ENCODE results near the gene ZNF443.
"Not testable (repeated sequence)": the region's sequence is repeated elsewhere in the genome, so short reads cannot be mapped to it uniquely, and the experiment has no call there.

The ZNF443 gene

DNA sequence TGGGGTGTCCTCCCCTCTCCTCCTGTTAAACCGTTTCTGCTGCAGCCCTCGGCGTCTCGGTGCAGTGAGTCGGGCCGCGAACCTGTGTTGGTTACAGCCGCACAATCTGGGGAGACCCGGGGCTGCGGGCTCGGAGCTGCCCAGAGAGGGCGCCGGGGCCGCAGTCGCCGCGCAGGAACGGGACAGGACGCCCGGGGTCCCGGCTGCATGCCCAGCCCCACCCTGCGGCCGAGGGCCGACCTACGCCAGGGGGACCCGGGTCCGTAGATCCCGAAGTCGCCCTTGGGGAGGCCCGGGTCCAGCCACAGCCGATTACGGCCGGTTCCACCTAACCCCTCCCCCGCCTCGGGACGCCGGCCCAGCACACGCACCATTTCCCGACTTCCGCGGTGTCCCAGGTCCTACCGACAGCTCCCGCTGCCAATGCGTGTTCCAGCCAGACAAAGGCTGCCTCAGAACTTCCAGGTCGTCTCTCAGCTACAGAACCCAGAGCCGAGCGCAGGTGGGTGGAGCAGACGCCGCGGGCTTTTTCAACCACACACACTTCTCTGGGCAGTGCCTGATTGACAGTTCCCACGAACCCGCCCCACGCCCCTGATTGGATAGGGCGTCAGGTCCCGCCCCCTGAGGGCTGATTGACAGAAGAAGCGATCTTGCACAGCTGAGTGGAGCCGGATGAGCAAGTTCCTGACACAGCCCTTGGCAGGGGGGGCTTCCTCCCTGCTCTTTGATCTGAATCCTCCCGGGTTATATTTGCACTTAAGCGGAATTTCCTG lies at the start of gene ZNF443:
Gene ZNF443 (minus strand): TSS at position 481 of the 776 bp plus-strand sequence. CDS start 107 bp downstream, at position 374.
- peak; percentile 100 for ATAC-seq

DNA sequence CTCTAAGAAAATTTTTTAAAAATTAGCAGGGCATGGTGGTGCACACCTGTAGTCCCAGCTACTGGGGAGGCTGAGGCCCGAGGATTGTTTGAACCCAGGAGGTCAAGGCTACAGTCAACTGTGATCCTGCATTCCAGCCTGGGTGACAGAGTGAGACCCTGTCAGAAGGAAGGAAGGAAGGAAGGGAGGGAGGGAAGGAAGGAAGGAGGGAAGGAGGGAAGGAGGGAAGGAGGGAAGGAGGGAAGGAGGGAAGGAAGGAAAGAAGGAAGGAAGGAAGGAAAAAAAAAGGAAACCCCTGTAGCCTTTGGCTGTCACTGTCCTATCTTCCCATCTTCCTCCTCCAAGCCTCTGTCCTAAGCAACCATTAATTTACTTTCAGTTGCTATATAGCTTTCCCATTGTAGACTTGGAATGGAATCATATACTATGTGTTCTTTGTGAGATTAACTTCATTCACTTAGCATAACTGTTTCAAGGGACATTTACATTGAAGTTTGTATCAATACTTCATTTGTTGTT lies 45.5 kb upstream of the ZNF443 start:
- not testable (repeated sequence) for ATAC-seq

DNA sequence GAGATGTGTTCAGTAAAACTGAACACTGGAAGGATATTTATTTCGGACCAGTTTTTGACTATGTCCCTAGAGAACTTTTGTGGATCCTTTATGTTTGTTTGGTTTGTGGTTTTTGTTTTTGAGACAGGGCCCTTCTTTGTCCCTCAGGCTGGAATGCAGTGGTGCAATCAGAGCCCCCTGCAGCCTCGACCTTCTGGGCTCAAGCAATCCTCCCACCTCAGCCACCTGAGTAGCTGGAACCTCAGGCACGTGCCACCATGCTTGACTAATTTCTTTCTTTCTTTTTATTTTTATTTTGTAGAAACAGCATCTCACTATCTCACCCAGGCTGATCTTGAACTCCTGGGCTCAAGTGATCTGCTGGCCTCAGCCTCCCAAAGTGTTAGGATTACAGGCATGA lies 44.8 kb upstream of the ZNF443 start:
- no peak for ATAC-seq

DNA sequence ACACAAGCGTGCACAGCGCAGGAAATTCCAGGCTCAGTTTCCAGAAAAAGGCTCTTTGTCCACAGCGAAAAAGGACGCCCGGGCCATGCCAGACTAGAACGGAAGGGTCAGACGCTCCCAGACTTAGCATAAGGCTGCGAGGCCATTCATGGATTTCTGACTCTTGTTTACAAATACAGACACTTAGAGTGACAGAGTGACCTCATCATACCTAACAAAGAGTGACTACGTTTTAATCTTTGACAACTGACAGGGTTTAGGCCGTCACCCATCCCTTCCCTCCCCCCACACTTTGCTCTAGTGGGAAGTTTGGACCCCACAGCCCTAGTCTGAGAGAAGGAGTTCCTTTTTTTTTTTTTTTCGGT lies 44.2 kb upstream of the ZNF443 start:
- no peak for ATAC-seq

DNA sequence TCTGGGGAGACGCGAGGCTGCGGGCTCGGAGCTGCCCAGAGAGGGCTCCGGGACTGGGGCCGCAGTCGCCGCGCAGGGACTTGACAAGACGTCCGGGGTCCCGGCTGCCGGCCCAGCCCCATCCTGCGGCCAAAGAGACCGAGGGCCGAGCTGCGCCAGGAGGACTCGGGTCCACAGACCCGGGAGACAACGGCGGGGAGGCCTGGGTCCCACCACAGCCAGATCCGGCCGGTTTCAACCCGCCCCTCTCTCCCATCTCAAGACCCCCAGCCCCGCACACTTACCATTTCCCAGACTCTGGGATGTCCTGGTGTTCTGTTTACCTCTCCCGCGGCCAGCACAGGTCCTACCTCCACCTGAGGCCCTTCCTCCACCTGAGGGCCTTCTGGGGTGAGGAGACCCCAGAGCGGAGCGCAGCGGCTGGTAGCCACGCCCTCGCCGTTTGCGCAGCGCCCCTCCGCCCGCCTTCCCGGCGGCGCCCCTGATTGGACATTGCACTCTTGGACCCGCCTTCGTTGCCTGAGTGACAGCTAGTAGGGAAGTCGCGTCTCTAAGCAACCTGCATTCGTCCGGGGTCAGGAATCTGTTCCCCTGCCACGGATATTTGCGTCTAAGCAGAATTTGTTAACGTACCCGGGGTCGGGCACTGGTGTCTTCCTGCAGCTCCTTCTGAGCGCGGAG lies 43.7 kb upstream of the ZNF443 start, which contains the start of gene ZNF709:
Gene ZNF709 (minus strand): TSS at position 446 of the 681 bp plus-strand sequence. CDS start 159 bp downstream, at position 287.
- peak; percentile 99 for ATAC-seq

DNA sequence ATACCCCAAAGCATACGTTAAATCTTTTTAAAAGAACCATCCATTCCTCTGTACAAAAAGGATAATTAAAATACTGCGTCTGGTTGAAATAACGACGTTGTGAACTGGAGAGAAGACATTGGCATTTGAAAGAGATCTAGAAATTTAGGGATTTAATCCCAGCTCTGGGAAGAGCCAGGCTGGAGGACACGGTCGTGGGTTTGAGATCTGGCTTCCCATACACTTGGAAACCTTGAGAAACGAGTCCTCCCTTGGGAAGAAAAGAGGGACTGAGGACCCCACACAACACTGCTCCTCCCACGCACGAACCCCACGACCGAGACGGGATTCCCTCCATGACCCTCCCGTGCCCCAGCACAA lies 43.2 kb upstream of the ZNF443 start:
- no peak for ATAC-seq

DNA sequence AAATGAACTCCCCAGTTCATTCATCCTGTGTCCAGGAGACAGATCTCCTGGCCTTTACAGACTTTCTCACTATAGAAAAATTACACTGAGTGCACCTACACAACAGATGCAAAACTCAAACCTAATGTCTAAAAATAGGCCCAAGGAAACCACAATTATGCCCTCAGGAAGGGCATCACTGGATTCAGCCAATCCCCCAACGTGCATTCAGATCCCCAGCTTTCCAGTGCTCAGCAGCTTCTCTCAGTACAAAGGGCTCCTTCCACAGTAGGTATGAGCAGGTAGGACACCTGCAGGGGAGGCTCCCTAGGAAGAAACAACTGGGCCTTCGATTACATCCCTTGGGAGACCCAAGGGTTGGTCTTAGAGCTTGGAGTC lies 41.7 kb upstream of the ZNF443 start:
- no peak for ATAC-seq

DNA sequence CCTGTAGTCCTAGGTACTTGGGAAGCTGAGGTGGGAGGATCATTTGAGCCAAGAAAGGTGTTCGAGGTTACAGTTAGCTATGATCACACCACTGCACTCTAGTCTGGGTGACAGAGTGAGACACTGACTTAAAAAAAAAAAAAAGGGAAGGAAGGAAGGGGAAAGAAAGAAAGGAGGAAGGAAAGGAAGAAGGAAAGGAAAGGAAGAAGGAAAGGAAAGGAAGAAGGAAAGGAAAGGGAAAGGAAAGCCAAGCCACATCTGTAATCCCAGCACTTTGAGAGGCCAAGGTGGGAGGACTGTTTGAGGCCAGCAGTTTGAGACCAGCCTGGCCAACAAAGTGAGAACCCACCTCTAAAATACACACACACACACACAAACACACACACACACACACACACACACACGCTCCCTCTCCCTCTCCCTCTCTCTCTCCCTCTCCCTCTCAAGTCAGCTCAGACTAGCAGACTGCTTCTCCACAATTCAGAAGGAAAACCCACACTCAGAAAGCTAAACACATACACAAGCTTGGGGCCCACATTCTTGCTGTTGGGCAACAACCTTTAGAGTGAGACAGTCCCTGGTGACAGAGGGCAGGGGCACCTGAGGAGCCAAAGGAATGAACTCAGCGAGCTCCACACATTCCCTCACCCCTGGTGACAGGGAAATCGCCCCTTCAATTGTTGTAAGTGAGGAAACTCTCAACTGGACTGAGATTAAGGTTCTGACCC lies 41.1 kb upstream of the ZNF443 start:
- ATAC-seq, result no peak

DNA sequence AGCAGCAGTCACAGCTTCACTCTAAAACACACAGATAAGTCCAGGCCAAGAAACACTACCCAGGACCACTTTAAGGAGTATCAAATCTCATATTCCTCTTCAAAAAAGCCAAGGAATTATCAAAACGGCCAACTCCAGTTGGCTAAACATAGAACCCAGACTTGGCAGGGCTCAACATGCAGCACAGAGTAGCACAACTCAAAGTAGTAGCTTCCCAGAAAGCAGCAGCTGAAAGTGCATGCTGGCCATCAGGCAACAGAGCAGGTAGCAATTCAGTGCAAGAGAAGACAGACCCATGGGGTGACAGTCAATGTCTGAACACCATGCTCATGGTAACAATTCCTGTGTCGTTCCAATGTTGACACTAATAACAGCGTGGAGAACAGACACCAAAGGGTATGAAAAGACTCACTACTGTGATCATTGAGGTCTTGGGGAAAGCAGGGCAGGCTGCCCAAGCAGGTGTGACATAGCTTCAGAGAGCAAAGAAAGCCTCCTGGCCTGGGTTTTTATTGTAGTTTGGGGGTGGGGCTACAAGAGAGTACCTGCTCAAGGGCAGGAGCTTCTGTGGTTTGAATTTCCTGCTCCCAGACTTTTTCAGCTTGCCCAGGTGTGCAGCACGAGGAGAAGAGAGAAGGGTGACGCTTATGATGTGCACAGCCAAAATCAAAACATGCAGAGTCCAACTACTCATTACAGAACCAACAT lies 37.6 kb upstream of the ZNF443 start:
- no peak for ATAC-seq

DNA sequence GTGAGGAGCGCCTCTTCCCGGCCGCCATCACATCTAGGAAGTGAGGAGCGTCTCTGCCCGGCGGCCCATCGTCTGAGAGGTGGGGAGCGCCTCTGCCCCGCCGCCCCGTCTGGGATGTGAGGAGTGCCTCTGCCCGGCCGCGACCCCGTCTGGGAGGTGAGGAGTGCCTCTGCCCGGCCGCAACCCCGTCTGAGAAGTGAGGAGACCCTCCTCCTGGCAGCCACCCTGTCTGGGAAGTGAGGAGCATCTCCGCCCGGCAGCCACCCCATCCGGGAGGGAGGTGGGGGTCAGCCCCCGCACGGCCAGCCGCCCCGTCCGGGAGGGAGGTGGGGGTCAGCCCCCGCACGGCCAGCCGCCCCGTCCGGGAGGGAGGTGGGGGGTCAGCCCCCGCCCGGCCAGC lies 26.8 kb upstream of the ZNF443 start:
- not testable (repeated sequence) for ATAC-seq

DNA sequence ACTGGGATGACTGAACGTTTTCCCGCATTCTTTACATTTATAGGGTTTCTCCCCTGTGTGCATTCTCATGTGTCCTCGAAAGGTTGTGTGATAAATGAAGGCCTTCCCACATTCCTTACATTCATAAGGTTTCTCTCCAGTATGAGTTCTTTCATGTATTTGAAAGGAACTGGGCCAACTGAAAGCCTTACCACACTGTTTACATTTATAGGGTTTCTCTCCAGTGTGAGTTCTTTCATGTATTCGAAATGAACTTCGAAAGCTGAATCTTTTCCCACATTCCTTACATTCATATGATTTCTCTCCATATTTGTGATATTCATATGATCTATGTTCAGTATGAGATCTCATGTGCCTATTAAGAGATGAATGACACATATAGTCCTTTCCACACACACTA lies 24.4 kb upstream of the ZNF443 start:
- no peak for ATAC-seq

DNA sequence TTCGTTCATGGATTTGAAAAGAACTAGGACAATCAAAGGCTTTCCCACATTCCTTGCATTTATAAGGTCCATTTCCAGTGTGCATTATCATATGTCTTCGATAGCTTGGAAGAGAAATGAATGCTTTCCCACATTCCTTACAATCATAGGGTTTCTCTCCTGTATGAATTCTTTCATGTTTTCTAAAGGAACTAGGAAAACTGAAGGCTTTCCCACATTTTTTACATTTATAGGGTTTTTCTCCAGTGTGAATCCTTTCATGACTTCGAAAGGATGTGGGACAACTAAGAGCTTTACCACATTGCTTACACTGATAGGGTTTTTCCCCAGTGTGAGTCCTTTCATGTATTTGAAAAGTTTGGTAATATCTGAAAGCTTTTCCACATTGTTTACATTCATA lies 23.9 kb upstream of the ZNF443 start:
- no peak for ATAC-seq

DNA sequence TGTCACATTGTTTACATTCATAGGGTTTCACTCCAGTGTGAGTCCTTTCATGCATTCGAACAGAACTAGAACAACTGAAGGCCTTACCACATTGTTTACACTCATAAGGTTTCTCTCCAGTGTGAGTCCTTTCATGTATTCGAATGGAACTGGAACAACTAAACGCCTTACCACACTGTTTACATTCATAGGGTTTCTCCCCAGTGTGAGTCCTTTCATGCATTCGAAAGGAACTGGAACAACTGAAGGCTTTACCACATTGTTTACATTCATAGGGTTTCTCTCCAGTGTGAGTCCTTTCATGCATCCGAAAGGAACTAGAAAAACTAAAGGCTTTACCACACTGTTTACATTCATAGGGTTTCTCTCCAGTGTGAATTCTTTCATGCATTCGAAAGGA lies 23.3 kb upstream of the ZNF443 start:
- not testable (repeated sequence) for ATAC-seq

DNA sequence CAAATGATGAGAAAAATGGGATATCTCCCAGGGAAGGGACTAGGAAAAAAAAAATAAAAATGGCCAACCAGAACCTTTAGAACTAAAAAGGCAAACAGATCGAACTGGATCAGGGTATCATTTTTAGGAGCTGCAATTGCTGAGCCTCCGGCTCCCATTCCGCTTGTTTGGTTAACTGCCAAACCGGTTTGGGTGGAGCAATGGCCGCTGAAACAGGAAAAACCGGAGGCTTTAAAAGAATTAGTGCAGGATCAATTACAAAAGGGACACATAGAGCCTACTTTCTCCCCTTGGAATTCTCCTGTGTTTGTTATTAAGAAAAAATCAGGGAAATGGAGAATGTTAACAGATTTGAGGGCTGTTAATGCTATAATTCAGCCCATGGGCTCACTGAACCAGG lies 12.7 kb upstream of the ZNF443 start:
- no peak for ATAC-seq

DNA sequence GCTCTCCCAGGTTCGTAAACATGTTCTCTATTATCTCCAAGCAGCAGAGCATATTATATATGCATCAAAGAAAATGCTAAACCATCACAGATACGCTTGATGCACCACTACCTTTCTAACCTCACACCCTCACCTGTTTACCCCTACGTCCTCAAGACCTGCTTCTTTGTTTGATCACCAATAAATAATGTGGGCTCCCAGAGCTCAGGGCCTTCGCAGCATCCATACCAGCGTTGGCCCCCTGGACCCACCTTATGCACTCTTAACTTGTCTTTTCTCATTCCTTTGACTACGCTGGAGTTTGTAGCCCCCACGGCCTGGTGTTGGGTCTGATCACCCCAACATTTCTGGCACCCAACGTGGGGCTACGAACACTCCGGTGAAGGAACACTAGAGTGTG lies 10.0 kb upstream of the ZNF443 start:
- no peak for ATAC-seq

DNA sequence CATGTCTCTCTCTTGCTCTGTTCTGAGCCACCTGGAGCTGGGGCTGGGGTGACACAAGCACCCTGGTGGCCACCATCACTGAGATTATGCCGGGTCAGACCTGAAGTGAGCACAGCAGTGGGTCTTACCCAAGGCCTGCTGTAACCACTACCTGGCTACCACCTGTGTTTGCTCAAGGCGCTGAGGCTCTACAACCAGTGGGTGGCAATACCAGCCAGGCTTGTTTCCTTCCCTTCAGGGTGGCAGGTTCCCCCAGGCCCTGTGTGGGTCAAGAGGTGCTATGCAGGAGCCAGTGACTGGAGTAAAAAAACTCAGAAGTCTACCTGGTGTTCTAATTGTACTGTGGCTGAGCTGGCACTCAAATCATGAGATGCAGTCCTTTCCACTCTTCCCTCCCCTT lies 8.0 kb upstream of the ZNF443 start:
- no peak for ATAC-seq

DNA sequence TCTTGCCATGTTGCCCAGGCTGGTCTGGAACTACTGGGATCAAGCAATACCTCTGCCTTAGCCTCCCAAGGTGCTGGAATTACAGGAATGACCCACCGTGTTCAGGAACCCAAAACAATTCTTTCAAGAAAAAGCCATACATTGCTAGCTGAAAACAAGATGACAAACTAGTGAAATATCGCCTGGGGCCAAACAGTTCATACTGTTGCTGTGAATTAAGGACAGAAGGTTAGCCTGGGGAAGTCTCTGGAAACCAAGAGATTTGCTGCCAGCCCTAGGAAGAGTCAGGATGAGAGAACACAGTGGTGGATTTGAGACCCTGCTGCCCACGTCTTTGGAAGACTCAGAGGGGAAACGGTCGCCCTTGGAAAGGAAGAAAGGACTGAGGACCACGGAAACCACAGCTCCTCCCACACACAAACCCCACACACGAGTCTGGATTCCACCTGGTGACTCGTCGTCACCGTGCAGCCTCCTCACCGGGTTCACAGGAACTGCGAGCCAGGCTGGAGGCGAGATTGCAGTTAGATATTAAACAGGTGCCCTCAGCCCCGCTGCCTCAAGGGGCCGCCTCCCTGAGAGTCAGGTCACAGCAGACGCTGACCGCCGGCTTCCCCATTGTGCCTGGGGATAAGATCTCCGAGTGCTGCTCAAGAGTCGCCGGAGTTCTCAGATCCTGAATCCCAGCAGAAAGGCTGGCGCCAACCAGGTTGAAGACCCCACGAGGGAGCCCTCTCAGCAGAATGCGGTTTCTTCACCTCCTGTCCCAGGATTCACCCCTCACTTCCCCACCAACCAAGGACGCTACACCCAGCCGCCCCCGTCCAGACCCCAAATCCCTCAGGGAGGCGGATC lies 908 bp downstream of the ZNF443 start:
- ATAC-seq, result peak in 1 of 2 donors; percentile 18

DNA sequence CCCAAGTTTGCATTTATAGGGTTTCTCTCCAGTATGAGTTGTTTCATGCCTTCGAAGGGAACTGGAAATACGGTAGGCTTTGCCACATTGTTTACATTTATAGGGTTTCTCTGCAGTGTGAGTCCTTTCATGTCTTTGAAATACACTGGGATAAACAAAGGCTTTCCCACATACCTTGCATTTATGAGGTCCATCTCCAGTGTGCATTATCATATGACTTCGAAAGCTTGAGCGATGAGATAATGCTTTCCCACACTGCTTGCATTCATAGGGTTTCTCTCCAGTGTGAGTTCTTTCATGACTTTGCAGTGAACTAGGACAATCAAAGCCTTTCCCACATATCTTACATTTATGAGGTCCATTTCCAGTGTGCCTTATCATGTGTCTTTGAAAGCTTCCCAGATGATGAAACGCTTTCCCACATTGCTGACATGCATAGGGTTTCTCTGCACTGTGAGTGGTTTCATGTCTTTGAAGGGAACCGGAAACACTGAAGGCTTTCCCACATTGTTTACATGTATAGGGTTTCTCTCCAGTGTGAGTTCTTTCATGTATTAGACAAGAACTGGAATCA lies 10.0 kb downstream of the ZNF443 start:
- ATAC-seq, result not testable (repeated sequence)

DNA sequence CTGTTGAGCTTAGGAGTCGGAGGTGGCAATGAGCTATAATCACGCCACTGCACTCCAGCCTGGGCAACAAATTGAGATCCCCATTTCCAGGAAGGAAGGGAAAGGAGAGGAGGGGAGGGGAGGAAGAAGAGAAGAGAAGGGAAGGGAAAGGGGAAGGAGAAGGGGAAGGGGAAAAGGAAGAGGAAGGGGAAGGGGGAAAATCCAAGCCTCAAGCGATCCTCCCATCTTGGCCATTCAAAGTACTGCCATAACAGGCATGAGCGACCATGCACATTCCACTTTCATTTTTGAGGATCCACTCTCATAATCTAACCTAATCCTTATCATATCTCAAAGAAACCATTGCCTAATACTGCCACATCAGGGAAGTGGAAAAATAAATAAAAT lies 14.9 kb downstream of the ZNF443 start:
- ATAC-seq, result no peak

DNA sequence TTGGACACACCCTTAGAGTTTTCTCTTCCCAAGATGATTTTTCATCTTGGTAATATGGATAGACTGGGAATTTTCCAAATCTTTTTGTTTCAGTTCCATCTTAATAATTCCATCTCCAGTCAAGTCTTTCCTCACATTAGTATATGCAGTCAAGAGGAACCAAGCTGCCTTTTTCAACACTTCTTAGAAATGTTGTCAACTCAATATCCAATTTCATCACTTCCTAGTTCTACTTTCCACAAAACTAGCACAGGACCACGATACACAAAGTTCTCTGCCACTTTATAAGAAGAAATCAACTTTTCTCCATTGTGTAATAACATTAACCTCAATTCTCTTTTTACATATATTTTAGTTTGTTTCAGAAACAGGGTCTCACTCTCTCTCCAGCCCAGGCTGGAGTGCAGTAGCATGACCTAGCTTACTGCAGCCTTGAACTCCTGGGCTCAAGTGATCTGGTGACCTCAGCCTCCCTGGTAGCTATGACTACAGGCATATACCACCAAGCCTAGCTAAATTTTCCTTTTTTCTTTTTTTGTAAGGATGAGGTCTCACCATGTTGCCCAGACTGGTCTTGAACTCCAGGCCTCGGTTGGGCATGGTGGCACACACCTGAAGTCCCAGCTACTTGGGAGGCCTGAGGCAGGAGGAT lies 15.5 kb downstream of the ZNF443 start:
- no peak for ATAC-seq

DNA sequence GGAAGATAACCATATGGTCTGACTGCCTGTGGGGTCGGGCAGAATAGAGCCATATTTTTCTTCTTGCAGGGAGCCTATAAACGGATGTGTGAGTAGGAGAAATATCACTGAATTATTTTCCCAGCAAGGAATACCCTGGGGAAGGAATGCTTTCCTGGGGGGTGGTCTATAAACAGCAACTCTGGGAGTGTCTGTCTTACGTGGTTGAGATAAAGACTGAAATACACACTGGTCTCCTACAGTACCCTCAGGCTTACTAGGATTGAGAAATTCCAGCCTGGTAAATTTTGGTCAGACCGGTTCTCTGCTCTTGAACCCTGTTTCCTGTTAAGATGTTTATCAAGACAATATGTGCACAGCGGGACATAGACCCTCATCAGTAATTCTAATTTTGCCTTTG lies 23.5 kb downstream of the ZNF443 start:
- not testable (repeated sequence) for ATAC-seq
